GM18951 (cell line): Measurements from ENCODE around the gene TTLL1.

Experiments used
- POLR2A ChIP-seq: IDR thresholded peaks from 4 replicates; pipeline ENCODE4 v1.6.1; 2011; ENCODE audit warnings: mild to moderate bottlenecking; ENCODE audit not compliant: insufficient read length, insufficient read depth; ENCODE audit errors: extremely low read depth
- in situ Hi-C: fragments of 300-500 bp; cut with MboI; formaldehyde crosslinking; loops from one replicate; pipeline ENCODE4 v1.12.0; 2022; ENCODE audit warnings: low sequenced_read_pairs, mixed read lengths, inconsistent platforms; ENCODE audit not compliant: unreplicated experiment

Gene TTLL1

DNA sequence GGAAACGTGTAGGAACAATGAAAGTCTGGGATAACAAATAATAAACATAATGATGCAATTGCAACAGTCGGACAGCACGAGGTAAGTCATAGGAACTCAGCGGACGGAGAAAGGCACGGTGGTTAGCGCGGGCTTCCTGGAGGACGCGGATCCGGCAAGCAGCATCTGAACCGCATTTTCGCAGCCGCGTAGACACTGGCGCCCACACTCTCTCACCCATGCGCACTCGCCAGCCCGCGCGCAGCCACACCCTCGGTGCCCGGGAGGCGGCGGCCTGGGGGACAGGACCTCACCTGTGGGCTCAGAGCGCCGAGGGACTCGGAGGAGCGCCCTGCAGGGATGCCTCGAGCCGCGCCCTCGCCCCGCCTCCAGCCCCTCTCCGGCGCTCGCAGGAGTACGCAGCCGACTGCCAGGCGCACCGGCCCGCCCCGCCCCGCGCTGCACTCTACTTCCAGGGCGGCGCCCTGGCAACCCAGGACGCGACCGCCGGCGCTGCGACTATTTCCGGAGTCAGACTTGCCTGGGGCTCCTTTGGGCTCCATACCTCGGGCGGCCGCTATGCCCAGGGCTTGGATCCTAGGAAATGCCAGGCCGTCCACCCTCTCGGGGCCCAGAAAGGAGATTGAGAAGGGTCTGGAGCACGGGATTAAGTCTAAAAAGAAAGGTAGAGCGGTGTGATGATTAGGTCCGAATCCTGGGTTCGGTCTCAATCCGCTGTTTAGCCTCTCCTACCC, at the start of gene TTLL1:
TTLL1 (minus strand) TSS at position 408 of the 734 bp plus-strand sequence. CDS start 13,805 bp downstream, outside the sequence.
- TF ChIP-seq POLR2A: peak; percentile 70
- in situ Hi-C loops: no loop called here

GRCh38 chr22:43136801-43137200, 47.6 kb upstream of the TTLL1 start:
- TF ChIP-seq POLR2A: no peak
- in situ Hi-C loops: no loop called here

DNA sequence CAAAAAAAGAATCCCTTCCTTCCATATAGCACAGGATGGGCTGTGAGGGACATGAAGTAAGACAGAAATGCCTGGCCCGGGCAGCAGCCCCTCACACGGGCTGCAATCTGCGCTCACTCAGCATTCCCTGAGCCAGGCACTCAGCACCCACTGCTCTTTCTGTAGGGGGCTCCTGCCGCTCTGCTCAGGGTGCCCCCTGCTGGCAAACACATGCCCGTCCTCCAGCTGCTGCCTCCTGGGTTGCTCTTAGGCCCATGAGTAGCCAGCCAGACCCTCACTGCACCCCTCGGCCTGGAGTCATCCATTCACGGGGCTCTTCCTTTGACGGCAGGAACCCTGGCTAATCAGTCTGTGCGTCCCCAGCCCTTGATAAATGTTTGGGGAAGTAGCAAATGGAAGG, 47.1 kb upstream of the TTLL1 start:
- no peak for TF ChIP-seq POLR2A
- in situ Hi-C loops: no loop called here

- in situ Hi-C loops: no loop called here
- TF ChIP-seq POLR2A: no peak
These were observed 46.4 kb upstream of the TTLL1 start for GRCh38 chr22:43135565-43135964.

GRCh38 chr22:43134553-43134952, 45.4 kb upstream of the TTLL1 start:
- TF ChIP-seq POLR2A: no peak
- in situ Hi-C loops: no loop called here

- in situ Hi-C loops: no loop called here
- no peak for TF ChIP-seq POLR2A
These were observed 44.2 kb upstream of the TTLL1 start for GRCh38 chr22:43133401-43133800.

DNA sequence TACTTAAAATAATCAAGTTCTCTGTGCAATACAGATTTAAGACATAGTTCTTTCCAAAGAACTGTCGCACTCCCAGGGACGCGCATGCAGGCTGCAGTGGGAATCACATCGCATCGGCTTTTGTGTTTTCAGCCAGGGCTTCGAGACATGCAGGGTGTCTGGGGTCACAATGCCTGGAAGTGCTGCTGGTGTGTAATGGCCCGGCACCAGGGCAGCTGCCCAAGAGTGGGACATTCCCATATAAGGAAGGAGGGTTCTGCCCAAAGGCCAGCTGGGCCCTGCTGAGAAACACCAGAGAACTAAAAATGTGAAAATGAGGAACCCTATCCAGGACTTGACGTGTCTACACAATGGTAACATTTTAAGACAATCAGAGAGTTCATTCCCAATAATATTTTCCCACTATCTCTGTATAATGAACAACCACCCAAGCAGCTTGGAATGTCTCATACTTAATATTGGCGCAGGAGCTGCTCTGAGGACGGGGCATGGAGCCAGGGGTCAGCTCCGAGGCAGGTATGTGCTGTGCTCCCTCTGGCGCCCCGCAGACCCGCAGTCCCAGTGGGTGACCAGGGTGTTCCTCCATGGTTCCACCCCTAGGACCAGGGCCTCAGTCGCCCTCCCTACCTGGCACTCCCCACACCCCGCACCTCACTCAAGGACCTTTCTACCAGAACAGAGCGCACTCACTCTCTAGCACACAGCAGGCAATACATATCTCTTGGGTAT, 42.7 kb upstream of the TTLL1 start:
- TF ChIP-seq POLR2A: no peak
- in situ Hi-C loops: no loop called here

DNA sequence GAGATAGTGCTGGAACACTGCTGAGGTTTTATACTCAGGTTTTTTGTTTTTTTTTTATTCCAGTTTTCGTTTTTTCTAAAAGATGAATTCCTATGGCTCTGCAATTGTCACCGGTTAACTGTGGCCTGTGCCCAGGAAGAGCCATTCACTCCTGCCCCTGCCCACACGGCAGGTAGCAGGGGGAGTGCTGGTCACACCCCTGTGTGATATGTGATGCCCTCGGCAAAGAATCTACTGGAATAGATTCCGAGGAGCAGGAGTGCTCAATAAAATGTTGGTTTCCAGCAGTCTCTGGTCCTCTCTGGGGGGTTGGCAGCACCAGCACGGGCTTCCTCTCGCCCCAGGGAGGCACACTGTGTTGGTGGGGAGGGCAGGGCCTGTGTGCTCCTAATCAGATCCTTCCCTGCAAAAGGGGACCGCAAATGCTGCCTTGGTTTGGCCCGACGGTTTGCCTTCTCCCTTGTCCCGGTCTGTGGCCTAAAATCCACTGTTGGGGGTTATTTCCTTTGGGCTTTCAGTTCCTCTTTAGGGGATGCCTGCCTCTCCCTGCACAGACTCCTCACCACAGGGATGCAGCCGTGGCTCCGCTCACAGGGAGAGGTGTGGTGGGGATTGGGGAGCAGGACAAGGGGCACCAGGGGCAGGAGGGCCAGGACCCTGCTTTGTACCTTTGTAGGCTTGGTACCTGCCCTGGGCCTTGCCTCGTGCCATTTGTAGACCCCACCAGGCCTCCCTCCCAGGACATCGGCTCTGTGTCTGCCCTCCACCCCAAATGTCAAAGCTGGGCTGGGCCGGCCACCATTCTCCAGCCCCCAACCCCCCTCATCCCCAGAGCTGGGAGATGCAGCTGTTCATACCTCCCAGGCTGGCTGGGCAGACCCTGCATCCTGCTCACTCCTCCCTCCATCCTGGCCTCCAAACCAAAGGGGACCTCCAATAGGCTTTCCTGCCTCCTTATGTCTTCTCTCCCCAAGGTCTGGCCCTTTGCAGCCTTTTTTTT, 40.5 kb upstream of the TTLL1 start:
- no peak for TF ChIP-seq POLR2A
- in situ Hi-C loops: no loop called here

DNA sequence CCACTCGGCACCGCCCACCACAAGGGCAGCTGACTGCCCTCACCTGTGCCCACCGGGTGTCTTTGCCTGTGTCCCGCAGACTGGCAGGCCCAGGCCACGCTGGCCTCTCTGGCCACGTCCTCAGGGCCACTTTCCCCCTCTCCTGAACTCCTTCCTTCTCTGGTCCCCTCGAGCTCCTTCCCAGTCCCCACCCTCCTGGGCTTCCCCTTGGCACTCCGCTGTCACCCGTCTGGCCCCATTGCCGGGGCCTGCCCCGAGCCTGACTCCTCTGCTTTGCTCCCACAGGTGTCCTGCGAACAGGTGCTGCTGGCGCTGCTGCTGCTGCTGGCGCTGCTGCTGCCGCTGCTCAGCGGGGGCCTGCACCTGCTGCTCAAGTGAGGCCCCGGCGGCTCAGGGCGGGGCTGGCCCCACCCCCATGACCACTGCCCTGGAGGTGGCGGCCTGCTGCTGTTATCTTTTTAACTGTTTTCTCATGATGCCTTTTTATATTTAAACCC, 39.8 kb upstream of the TTLL1 start:
- TF ChIP-seq POLR2A: no peak
- in situ Hi-C loops: no loop called here

DNA sequence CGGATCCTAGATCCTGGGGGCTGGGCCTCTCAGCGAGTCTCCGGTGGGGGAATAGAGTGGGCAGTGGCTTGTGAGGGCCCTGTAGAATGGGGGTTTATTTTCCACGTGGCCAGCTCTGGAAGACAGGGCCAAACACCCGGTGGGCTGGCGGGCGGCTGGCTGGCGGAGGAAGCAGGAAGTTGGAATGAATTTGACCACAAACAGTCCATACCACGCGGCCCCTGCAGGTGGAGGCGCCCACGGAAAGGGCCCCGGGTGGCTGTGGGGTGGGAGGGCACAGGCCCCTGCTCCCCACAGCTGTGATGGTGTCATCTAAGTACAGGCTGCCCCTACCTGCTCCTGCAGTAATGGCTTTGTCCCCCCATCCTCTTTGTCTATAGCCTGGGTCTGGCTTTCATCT, 38.9 kb upstream of the TTLL1 start:
- no peak for TF ChIP-seq POLR2A
- in situ Hi-C loops: no loop called here

DNA sequence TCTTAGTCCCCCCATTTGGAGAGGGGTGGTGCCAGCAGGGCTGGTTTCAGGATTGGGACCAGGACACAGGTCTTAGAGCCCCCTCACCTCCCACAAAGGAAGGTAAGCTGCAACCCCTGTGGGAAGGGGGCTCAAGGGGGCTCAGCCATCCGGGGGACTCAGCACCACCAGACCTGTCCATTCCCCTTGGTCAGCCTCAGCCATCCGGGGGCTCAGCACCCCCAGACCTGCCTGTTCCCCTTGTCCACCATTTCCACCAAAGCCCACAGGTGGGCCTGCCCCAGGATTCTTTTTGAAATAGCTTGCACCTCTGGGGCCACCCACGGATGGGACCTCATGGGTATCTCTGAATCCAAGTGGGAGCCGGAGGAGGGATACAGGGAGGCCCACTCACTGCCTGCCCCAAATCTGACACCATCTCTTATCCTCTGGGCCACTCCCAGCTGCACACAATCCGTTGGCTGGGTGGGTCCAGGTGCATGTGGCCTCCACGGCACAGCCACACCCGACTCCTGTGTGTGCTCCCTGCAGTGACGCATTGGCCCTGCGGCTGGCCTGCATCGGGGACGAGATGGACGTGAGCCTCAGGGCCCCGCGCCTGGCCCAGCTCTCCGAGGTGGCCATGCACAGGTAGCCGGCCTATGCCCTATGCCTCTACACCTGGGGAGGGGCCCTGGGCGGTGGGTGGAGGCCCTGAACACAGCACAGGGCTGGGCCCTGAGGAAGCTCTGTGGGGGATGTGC, 38.1 kb upstream of the TTLL1 start:
- TF ChIP-seq POLR2A: no peak
- in situ Hi-C loops: no loop called here

- TF ChIP-seq POLR2A: no peak
- in situ Hi-C loops: no loop called here
These were observed 37.4 kb upstream of the TTLL1 start for GRCh38 chr22:43126501-43127165.

DNA sequence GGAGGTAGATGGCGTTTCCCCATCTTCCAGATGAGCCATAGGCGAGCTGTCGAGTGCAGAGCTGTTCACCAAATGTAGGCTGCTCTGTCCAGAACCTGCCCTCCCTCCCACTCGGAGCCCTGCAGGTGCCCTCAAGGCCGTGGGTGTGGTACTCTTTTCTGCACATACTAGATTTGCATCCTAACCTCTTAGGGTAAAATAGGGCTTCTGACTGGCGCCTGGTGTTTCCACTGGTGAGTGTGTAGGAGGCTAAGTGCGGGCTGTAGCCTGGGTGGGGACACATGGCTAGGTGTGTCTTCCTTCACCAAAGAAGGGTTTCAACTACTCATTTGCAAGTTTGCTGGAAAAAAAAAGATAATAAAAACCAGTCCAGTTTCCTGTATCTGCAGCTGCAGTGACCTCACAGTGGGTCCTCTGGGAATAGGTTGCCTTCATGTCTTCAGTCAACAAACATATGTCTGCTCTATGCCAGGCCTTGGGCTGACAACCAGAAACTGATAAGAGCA, 29.8 kb upstream of the TTLL1 start:
- TF ChIP-seq POLR2A: no peak
- in situ Hi-C loops: no loop called here
